A375 (cell line): ENCODE measurements around the gene AZGP1. TPM values are rescaled to one million over a fixed set of nuclear protein-coding genes. Genes with fewer than 3 reads are reported as not detected.

Experiments
- small RNA-seq: library from RNA; depleted of rRNA; stranded (forward); fragments of <200 nt; gene quantifications from one replicate; pipeline ENCODE3, GENCODE V24; 2014
- total RNA-seq: library from RNA; depleted of rRNA; stranded (reverse); fragments of >200 nt; shearing (Covaris generic); gene quantifications from 2 replicates; pipeline ENCODE4 v1.2.3, GENCODE V29; 2014; rRNA removed

The AZGP1 gene
- 24.6 and 29.4 TPM in 2 replicates for total RNA-seq

GRCh38 chr7:99975782-99976521, at the start of gene AZGP1:
TSS of gene AZGP1 (minus strand) at chr7:99976031. CDS start at chr7:99976020, 11 bp downstream.

GRCh38 chr7:100015232-100016214, 39.7 kb upstream of the AZGP1 start, which contains the start of gene ZKSCAN1:
TSS of gene ZKSCAN1 (plus strand) at chr7:100015596. CDS start at chr7:100023507, 7,911 bp downstream.

DNA sequence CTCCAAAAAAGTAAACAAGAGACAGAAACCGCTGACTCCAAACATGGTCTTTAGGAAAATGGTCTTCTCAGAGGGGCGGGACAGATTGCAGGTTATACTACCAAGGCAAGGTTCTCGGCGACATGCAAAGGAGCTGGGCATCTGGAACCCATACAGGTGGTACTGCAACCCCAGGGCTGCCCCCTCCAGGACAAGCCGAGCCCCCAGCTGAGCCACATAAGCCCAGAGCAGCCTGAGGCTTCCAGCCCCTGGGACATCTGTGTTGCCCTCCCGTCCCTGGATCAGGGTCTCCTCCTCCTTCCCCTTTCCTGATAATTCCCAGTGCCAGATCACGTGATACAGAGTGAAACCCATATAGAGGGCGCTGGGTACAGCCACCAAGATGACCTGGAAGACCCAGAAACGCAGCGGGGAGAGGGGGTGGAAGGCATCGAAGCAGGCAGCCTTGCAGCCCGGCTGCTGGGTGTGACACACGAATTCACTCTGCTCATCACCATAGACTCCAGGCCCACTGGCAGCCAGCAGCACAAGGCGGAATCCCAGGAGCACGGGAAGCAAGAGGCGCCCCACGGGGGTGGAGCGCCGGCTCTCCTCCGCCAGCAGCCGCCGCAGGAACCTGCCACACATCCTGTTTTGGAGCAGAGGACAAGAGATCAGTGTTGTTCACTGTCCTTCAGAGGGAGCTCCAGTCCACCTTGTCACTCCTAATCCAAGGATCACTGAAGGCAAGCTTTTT, 46.7 kb downstream of the AZGP1 start, which contains the start of gene GJC3:
Gene GJC3, minus strand, starts transcription at position 627 of the 736 bp plus-strand sequence. Its CDS starts 0 bp downstream, at position 627.

GRCh38 chr7:99918959-99919813, 56.6 kb downstream of the AZGP1 start, which contains the start of gene TRIM4:
TSS of gene TRIM4 (minus strand) at chr7:99919530. CDS start at chr7:99919401, 129 bp downstream.

Small RNA genes lying within 50 kb of the gene (small RNA-seq; reads per million reads assigned to genes)
- gene RF00019, result not detected
- gene RF00561, result not detected

Other genes with a start within 250 kb of the AZGP1 start
- gene CYP3A7, start 240.8 kb downstream of the AZGP1 start, total RNA-seq, result not detected in 2 replicates
- gene CYP3A4, start 191.8 kb downstream of the AZGP1 start, total RNA-seq, result not detected in 2 replicates
- not detected in 2 replicates for gene CYP3A43, start 148.0 kb downstream of the AZGP1 start, total RNA-seq
- not detected in 2 replicates for gene OR2AE1, start 99.0 kb downstream of the AZGP1 start, total RNA-seq
- 23.1 and 23.5 TPM in 2 replicates for gene TRIM4, start 56.5 kb downstream of the AZGP1 start, total RNA-seq
- 0.32 TPM in 1 of 2 replicates, not detected in the other for gene GJC3, start 46.4 kb downstream of the AZGP1 start, total RNA-seq
- gene ZKSCAN1, start 39.6 kb upstream of the AZGP1 start, total RNA-seq, result 23.1 and 27.5 TPM in 2 replicates
- gene ZSCAN21, start 73.7 kb upstream of the AZGP1 start, total RNA-seq, result 11.2 and 14.6 TPM in 2 replicates
- gene ZNF3, start 105.7 kb upstream of the AZGP1 start, total RNA-seq, result 28.2 and 28.8 TPM in 2 replicates
- 98.4 and 100 TPM in 2 replicates for gene COPS6, start 112.9 kb upstream of the AZGP1 start, total RNA-seq
- 387 and 408 TPM in 2 replicates for gene MCM7, start 125.4 kb upstream of the AZGP1 start, total RNA-seq
- 22.2 and 36.8 TPM in 2 replicates for gene AP4M1, start 125.6 kb upstream of the AZGP1 start, total RNA-seq
- 37.5 and 39.6 TPM in 2 replicates for gene TAF6, start 143.3 kb upstream of the AZGP1 start, total RNA-seq
- gene CNPY4, start 143.6 kb upstream of the AZGP1 start, total RNA-seq, result 17.3 and 20.6 TPM in 2 replicates
- gene MBLAC1, start 150.9 kb upstream of the AZGP1 start, total RNA-seq, result 4.8 and 6.3 TPM in 2 replicates
- gene LAMTOR4, start 172.9 kb upstream of the AZGP1 start, total RNA-seq, result 172 and 196 TPM in 2 replicates
- gene TRAPPC14, start 182.7 kb upstream of the AZGP1 start, total RNA-seq, result 17.1 and 26.5 TPM in 2 replicates
- gene GAL3ST4, start 192.6 kb upstream of the AZGP1 start, total RNA-seq, result 1.6 and 2.2 TPM in 2 replicates
- 0.72 and 1.2 TPM in 2 replicates for gene GPC2, start 201.3 kb upstream of the AZGP1 start, total RNA-seq
- gene STAG3, start 201.9 kb upstream of the AZGP1 start, total RNA-seq, result 0.45 and 1.2 TPM in 2 replicates
- not detected in 2 replicates for gene PVRIG, start 243.9 kb upstream of the AZGP1 start, total RNA-seq